Gastroesophageal sphincter (tissue), 4 donors: ENCODE results near the gene RAB26. TPM values are rescaled to one million over a fixed set of nuclear protein-coding genes. Genes with fewer than 3 reads are reported as not detected.
"Not testable (repeated sequence)": the region's sequence is repeated elsewhere in the genome, so short reads cannot be mapped to it uniquely, and the experiment has no call there.

ENCODE experiments used
- ATAC-seq: fragments of 150-250 bp; one replicate; pipeline ENCODE4 v1.9.1; 2016; ENCODE audit warnings: mild to moderate bottlenecking, moderate library complexity
- H3K27ac ChIP-seq, 4 donors: fragments of 200-600 bp; sonication (generic) in 3 of 4; 1 replicate in 3 of 4; 2 replicates in 1 of 4; pipeline ENCODE4 v1.5.1; 2016 to 2019
- H3K27me3 ChIP-seq: fragments of 200-600 bp; sonication (generic); one replicate; pipeline ENCODE4 v1.5.1; 2019
- H3K36me3 ChIP-seq, 2 donors: fragments of 200-600 bp; sonication (generic); one replicate each; pipeline ENCODE4 v1.5.1; 2019; ENCODE audit warnings: control low read depth in 1 of 2
- H3K4me1 ChIP-seq, 3 donors: fragments of 200-600 bp; sonication (generic); 1 replicate in 2 of 3; 2 replicates in 1 of 3; pipeline ENCODE4 v1.5.1; 2016 to 2019; ENCODE audit warnings: control low read depth in 2 of 3
- H3K4me3 ChIP-seq, 2 donors: fragments of 200-600 bp; sonication (generic); one replicate each; pipeline ENCODE4 v1.5.1; 2019; ENCODE audit warnings: mild to moderate bottlenecking in 1 of 2, moderate library complexity in 1 of 2
- H3K9me3 ChIP-seq, 3 donors: fragments of 200-600 bp; sonication (generic); one replicate each; pipeline ENCODE4 v1.5.1; 2017 to 2019; ENCODE audit warnings: control low read depth in 2 of 3
- POLR2A ChIP-seq, 2 donors: fragments of 450-650 bp; IDR thresholded peaks; one replicate each; pipeline ENCODE4 v1.6.1; 2017; ENCODE audit warnings: antibody characterized with exemption in 2 of 2, mild to moderate bottlenecking in 2 of 2, moderate library complexity in 1 of 2
- POLR2AphosphoS5 ChIP-seq: sonication (generic); formaldehyde crosslinking; IDR thresholded peaks from one replicate; pipeline ENCODE4 v1.6.1; 2017; ENCODE audit warnings: antibody characterized with exemption
- WGBS, 2 donors: methylation state at CpG; one replicate each; pipeline ENCODE4 v1.1.5; 2018; ENCODE audit warnings: low coverage in 1 of 2; 5-methylcytosine and 5-hydroxymethylcytosine counted together
- total RNA-seq, 4 donors: library from RNA; depleted of rRNA; stranded (reverse); fragments of >200 nt; gene quantifications; one replicate each; pipeline ENCODE4 v1.1.0, GENCODE V29; 2016

The RAB26 gene
- total RNA-seq, 4 donors from 2014 or later, result 0.39 to 1.0 TPM; not detected in 2

- WGBS, 2 donors, result 40% methylated on average over 1 of the region's 31 CpGs; no CpG with 5 or more reads in 1 of the 2 donors
- TF ChIP-seq POLR2AphosphoS5, result peak; percentile 42
- Histone ChIP-seq H3K27ac (peak overlapping the region; percentile 97 to 99 (median 98)), H3K4me1 (peaks cover 0 to 95% (median 65%) of the 10 kb centered on the region in 3 donors), H3K4me3 (peak overlapping the region in 1 of 2 donors; percentile 53)
- not testable (repeated sequence) for H3K27me3 ChIP-seq, H3K36me3 ChIP-seq, H3K9me3 ChIP-seq
- peak; percentile 1 for ATAC-seq
Observed at GRCh38 chr16:2126928-2127556, 21.4 kb upstream of the RAB26 start.

GRCh38 chr16:2127630-2128280 is 20.7 kb upstream of the RAB26 start:
- not testable (repeated sequence) for H3K27me3 ChIP-seq, H3K36me3 ChIP-seq, H3K9me3 ChIP-seq
- Histone ChIP-seq H3K27ac (peak overlapping the region; percentile 97 to 99 (median 98)), H3K4me3 (peak overlapping the region in 1 of 2 donors; percentile 53), H3K4me1 (peaks cover 0 to 93% (median 59%) of the 10 kb centered on the region in 3 donors)
- peak; percentile 17 for ATAC-seq
- TF ChIP-seq POLR2AphosphoS5 (peak; percentile 64), POLR2A (IDR thresholded peaks at IDR 0.05) (peak; percentile 19)
- no CpG with 5 or more reads among the region's 3 CpGs for WGBS, 2 donors

- H3K27ac ChIP-seq, result peak overlapping the region in 3 of 4 donors; percentile 75 to 82 (median 79)
- WGBS, 2 donors, result 20 to 48% methylated on average over 1 to 8 of the region's 11 CpGs
- H3K9me3 ChIP-seq, H3K36me3 ChIP-seq, H3K4me3 ChIP-seq, ATAC-seq, H3K27me3 ChIP-seq: not testable (repeated sequence)
- peaks cover 0 to 87% (median 44%) of the 10 kb centered on the region in 3 donors for H3K4me1 ChIP-seq
Observed at GRCh38 chr16:2129251-2129650, 19.2 kb upstream of the RAB26 start.

GRCh38 chr16:2129890-2130447 is 18.5 kb upstream of the RAB26 start:
- H3K27me3 ChIP-seq, H3K36me3 ChIP-seq, H3K9me3 ChIP-seq, ATAC-seq: not testable (repeated sequence)
- WGBS, 2 donors, result 27 to 47% methylated on average over 3 to 14 of the region's 22 CpGs
- H3K4me3 ChIP-seq, result peak overlapping the region in 1 of 2 donors; percentile 6
- peak overlapping the region in 3 of 4 donors; percentile 74 to 79 (median 75) for H3K27ac ChIP-seq
- peaks cover 0 to 79% (median 39%) of the 10 kb centered on the region in 3 donors for H3K4me1 ChIP-seq

GRCh38 chr16:2133797-2134196 is 14.6 kb upstream of the RAB26 start:
- H3K36me3 ChIP-seq, ATAC-seq, H3K9me3 ChIP-seq, H3K27me3 ChIP-seq: not testable (repeated sequence)
- Histone ChIP-seq H3K4me3 (peak overlapping the region; percentile 35 to 47), H3K4me1 (peaks cover 0 to 53% (median 14%) of the 10 kb centered on the region in 3 donors), H3K27ac (peak overlapping the region; percentile 80 to 90 (median 84))
- no CpG with 5 or more reads among the region's 12 CpGs for WGBS, 2 donors

- H3K4me3 ChIP-seq, result peak overlapping the region; percentile 62 to 82
- H3K36me3 ChIP-seq, H3K27me3 ChIP-seq, ATAC-seq, H3K9me3 ChIP-seq: not testable (repeated sequence)
- 0% methylated on average over 5 of the region's 42 CpGs; no CpG with 5 or more reads in 1 of the 2 donors for WGBS, 2 donors
- peaks cover 0 to 42% (median 10%) of the 10 kb centered on the region in 3 donors for H3K4me1 ChIP-seq
- H3K27ac ChIP-seq, result peak overlapping the region; percentile 83 to 90 (median 88)
Observed at GRCh38 chr16:2135071-2135470, 13.4 kb upstream of the RAB26 start.

GRCh38 chr16:2135770-2136490 is 12.5 kb upstream of the RAB26 start, which contains the start of gene PKD1:
PKD1 (minus strand) TSS chr16:2135898; CDS start chr16:2135689, 209 bp downstream.
- ATAC-seq, result peak; percentile 89
- WGBS, 2 donors, result 0% methylated on average over 5 of the region's 81 CpGs; no CpG with 5 or more reads in 1 of the 2 donors
- H3K9me3 ChIP-seq, result not testable (repeated sequence)

More at GRCh38 chr16:2135770-2136490, 12.5 kb upstream of the RAB26 start, which contains the start of gene PKD1:
- Histone ChIP-seq H3K27ac (peak within 1 kb of the TSS; percentile 83 to 90 (median 88)), H3K4me1 (peaks cover 0 to 42% (median 4%) of the 10 kb centered on the region in 3 donors), H3K4me3 (peak within 1 kb of the TSS; percentile 62 to 82)
- not testable (repeated sequence) for H3K36me3 ChIP-seq, H3K27me3 ChIP-seq
- peak; percentile 46 to 73 for TF ChIP-seq POLR2A (IDR thresholded peaks at IDR 0.05)
- peak; percentile 80 for TF ChIP-seq POLR2AphosphoS5
